ENCODE data around the gene OSTN. TPM values are rescaled to one million over a fixed set of nuclear protein-coding genes. Genes with fewer than 3 reads are reported as not detected.

The OSTN gene
- total and polyA plus RNA-seq, 2 donors (not counting 1 experiment from before 2014, with no cell fraction given): not detected

GRCh38 chr3:191234216-191234615, 35.2 kb downstream of the OSTN start:
- H2AFZ ChIP-seq (ENCODE audit: insufficient read depth, low read depth, low read length, poor library complexity, severe bottlenecking): no peak overlapping the region
- DNase-seq: no peak
- H3K27me3 ChIP-seq (replicated peaks in 1 of 4; ENCODE audit: control extremely low read depth in 1 of 4, control insufficient read depth in 3 of 4, insufficient read depth in 4 of 4, low read length in 3 of 4): no peaks in the 10 kb centered on the region
- Mint-ChIP-seq H3K9me3 (ENCODE audit: insufficient read depth) (no peaks in the 10 kb centered on the region), H3K4me1 (peaks cover 21% of the 10 kb centered on the region), H3K4me3 (no peak overlapping the region), H3K27me3 (no peaks in the 10 kb centered on the region), H3K27ac (no peak overlapping the region)
- H3K36me3 ChIP-seq (replicated peaks in 1 of 2; ENCODE audit: control extremely low read depth in 1 of 2, control insufficient read depth in 1 of 2, extremely low read depth in 1 of 2, insufficient read depth in 2 of 2, low read length in 1 of 2): no peaks in the 10 kb centered on the region
- H3K79me2 ChIP-seq (ENCODE audit: control insufficient read depth, insufficient read depth, low read length): no peaks in the 10 kb centered on the region
- H3K4me3 ChIP-seq (ENCODE audit: control extremely low read depth in 1 of 5, extremely low read depth in 1 of 5, insufficient read depth in 1 of 5, low read depth in 2 of 5, low read length in 4 of 5): no peak overlapping the region
- TF ChIP-seq EZH2 (IDR thresholded peaks at IDR 0.05; ENCODE audit: borderline replicate concordance, insufficient read depth, low read depth, low read length, poor library complexity, severe bottlenecking) (no peak), CTCF (IDR thresholded peaks at IDR 0.05) (no peak)
- peaks cover 0 to 16% of the 10 kb centered on the region in 2 donors for H3K4me1 ChIP-seq (ENCODE audit: control insufficient read depth in 2 of 2, insufficient read depth in 2 of 2, low read length in 2 of 2)
- H3K27ac ChIP-seq (ENCODE audit: low read length in 2 of 2): no peak overlapping the region
- no peak overlapping the region for H3K4me2 ChIP-seq (replicated peaks; ENCODE audit: low read depth, low read length, poor library complexity, severe bottlenecking)
- no peaks in the 10 kb centered on the region for H4K20me1 ChIP-seq (ENCODE audit: control insufficient read depth, insufficient read depth, low read length, poor library complexity, severe bottlenecking)
- WGBS (ENCODE audit: insufficient coverage): 85% methylated on average over 7 of the region's 9 CpGs
- no peak for ATAC-seq (ENCODE audit: low read depth)
- intact Hi-C loops (cut with micrococcal nuclease): no loop called here
- POLR2A ChIA-PET: no interaction called here
- CTCF ChIA-PET: interaction anchor here (1.1 kb wide), 1 partner anchor 11 kb away, joined by 3 read pairs; no protein-coding TSS in a partner anchor
- H3K9me3 ChIP-seq (ENCODE audit: control extremely low read depth in 1 of 3, control insufficient read depth in 2 of 3, insufficient read depth in 1 of 3, low read length in 2 of 3): no peaks in the 10 kb centered on the region
- H3K9ac ChIP-seq (ENCODE audit: low read length): no peak overlapping the region

GRCh38 chr3:191235331-191236314, 36.6 kb downstream of the OSTN start:
- TF ChIP-seq CTCF (IDR thresholded peaks at IDR 0.05) (no peak), EZH2 (IDR thresholded peaks at IDR 0.05; ENCODE audit: borderline replicate concordance, insufficient read depth, low read depth, low read length, poor library complexity, severe bottlenecking) (no peak)
- no peak overlapping the region for H3K27ac Mint-ChIP-seq
- no peak overlapping the region for H3K4me2 ChIP-seq (replicated peaks; ENCODE audit: low read depth, low read length, poor library complexity, severe bottlenecking)

More at GRCh38 chr3:191235331-191236314, 36.6 kb downstream of the OSTN start:
- H3K4me3 ChIP-seq (ENCODE audit: control extremely low read depth in 1 of 5, extremely low read depth in 1 of 5, insufficient read depth in 1 of 5, low read depth in 2 of 5, low read length in 4 of 5): no peak overlapping the region
- intact Hi-C loops (cut with micrococcal nuclease): no loop called here
- H2AFZ ChIP-seq (ENCODE audit: insufficient read depth, low read depth, low read length, poor library complexity, severe bottlenecking): no peak overlapping the region
- CTCF ChIA-PET: interaction anchor here (0.7 kb wide), 1 partner anchor 9 kb away, joined by 3 read pairs; no protein-coding TSS in a partner anchor
- ATAC-seq (ENCODE audit: low read depth) (peak; percentile 63), DNase-seq (peak; percentile 21)
- no peaks in the 10 kb centered on the region for H3K9me3 ChIP-seq (ENCODE audit: control extremely low read depth in 1 of 3, control insufficient read depth in 2 of 3, insufficient read depth in 1 of 3, low read length in 2 of 3)
- H3K4me1 ChIP-seq (ENCODE audit: control insufficient read depth in 2 of 2, insufficient read depth in 2 of 2, low read length in 2 of 2): peaks cover 0 to 16% of the 10 kb centered on the region in 2 donors
- no peaks in the 10 kb centered on the region for H3K36me3 ChIP-seq (replicated peaks in 1 of 2; ENCODE audit: control extremely low read depth in 1 of 2, control insufficient read depth in 1 of 2, extremely low read depth in 1 of 2, insufficient read depth in 2 of 2, low read length in 1 of 2)
- Mint-ChIP-seq H3K4me1 (peaks cover 34% of the 10 kb centered on the region), H3K9me3 (ENCODE audit: insufficient read depth) (no peaks in the 10 kb centered on the region), H3K27me3 (no peaks in the 10 kb centered on the region), H3K4me3 (peak overlapping the region; percentile 4)
- no peaks in the 10 kb centered on the region for H4K20me1 ChIP-seq (ENCODE audit: control insufficient read depth, insufficient read depth, low read length, poor library complexity, severe bottlenecking)
- WGBS (ENCODE audit: insufficient coverage): 75% methylated on average over 3 of the region's 4 CpGs
- H3K27me3 ChIP-seq (replicated peaks in 1 of 4; ENCODE audit: control extremely low read depth in 1 of 4, control insufficient read depth in 3 of 4, insufficient read depth in 4 of 4, low read length in 3 of 4): no peaks in the 10 kb centered on the region
- no peak overlapping the region for H3K9ac ChIP-seq (ENCODE audit: low read length)
- no peak overlapping the region for H3K27ac ChIP-seq (ENCODE audit: low read length in 2 of 2)
- no peaks in the 10 kb centered on the region for H3K79me2 ChIP-seq (ENCODE audit: control insufficient read depth, insufficient read depth, low read length)
- POLR2A ChIA-PET: no interaction called here

All from B cell (primary cell).